K562 (cell line): ENCODE data around the gene OR2AG1. TPM values are rescaled to one million over a fixed set of nuclear protein-coding genes. Genes with fewer than 3 reads are reported as not detected.

Experiments used
- ATAC-seq: fragments of 200-7000 bp; cut with Tn5 transposase; 3 replicates; pipeline ENCODE4 v1.9.1; 2020; ENCODE audit warnings: moderate library complexity
- BruUV-seq: library from RNA; stranded (reverse); fragments of 400-500 nt; replicated peaks from 2 replicates; lab custom pipeline; 2021; lab: Mats Ljungman, UMichigan
- CTCF ChIA-PET: fragments of 300-600 bp; formaldehyde crosslinking; extraction: SDS; loops from one replicate; lab custom pipeline; 2021; ENCODE audit warnings: low intra/inter-chr PET ratio; lab: Yijun Ruan, JAX
- POLR2A ChIA-PET: fragments of 300-600, 350-650 bp; sonication (Branson Sonifier 250); formaldehyde crosslinking; extraction: SDS; loops from one replicate; lab custom pipeline; 2021; ENCODE audit warnings: antibody characterized with exemption, inconsistent platforms; lab: Yijun Ruan, JAX
- DNase-seq, 4 experiments: peaks; one replicate each; pipeline versions ENCODE4 v3.0.0 to v3.0.0-alpha.2; 2011 to 2018; ENCODE audit warnings: low spot score in 3 of 4, mixed read lengths in 3 of 4; ENCODE audit errors: extremely low read depth in 1 of 4
- FAIRE-seq: peaks from 2 replicates; lab custom pipeline; 2011; peaks lifted over from hg19 to GRCh38; lab: Jason Lieb, UNC
- H2AFZ ChIP-seq: 2 replicates; pipeline ENCODE4 v1.6.0; 2011; ENCODE audit warnings: low read depth, low read length, control low read depth, inconsistent platforms
- H3K27ac ChIP-seq: fragments of 200-600 bp; 3 replicates; pipeline ENCODE4 v1.8.0; 2011; ENCODE audit warnings: low read depth, mild to moderate bottlenecking, control low read depth, inconsistent platforms, low read length, moderate library complexity, mixed read lengths; ENCODE audit errors: extremely low read depth
- H3K27me3 ChIP-seq, 2 experiments: fragments of 300-600 bp in 1 of 2; 2 replicates in 1 of 2; 3 replicates in 1 of 2; pipeline versions ENCODE4 v1.6.0 to v1.8.0; 2011; ENCODE audit warnings: inconsistent platforms in 2 of 2, low read length in 2 of 2, mild to moderate bottlenecking in 1 of 2, mixed read lengths in 1 of 2, moderate library complexity in 1 of 2; ENCODE audit not compliant: control insufficient read depth in 2 of 2, insufficient read depth in 2 of 2
- H3K36me3 ChIP-seq: fragments of 300-600 bp; 3 replicates; pipeline ENCODE4 v1.8.0; 2011; ENCODE audit warnings: mild to moderate bottlenecking, low read length, inconsistent platforms; ENCODE audit not compliant: control insufficient read depth, insufficient read depth
- H3K4me1 ChIP-seq, 2 experiments: fragments of 200-600 bp in 1 of 2; replicated peaks in 1 of 2; 2 replicates in 1 of 2; 3 replicates in 1 of 2; pipeline versions ENCODE4 v1.5.1 to v1.8.0; 2011; ENCODE audit warnings: inconsistent platforms in 2 of 2, low read length in 2 of 2, mild to moderate bottlenecking in 1 of 2, mixed read lengths in 1 of 2, moderate library complexity in 1 of 2; ENCODE audit not compliant: control insufficient read depth in 2 of 2, insufficient read depth in 2 of 2
- H3K4me2 ChIP-seq: 2 replicates; pipeline ENCODE4 v1.6.1; 2011; ENCODE audit warnings: low read length, control low read depth, inconsistent platforms, mixed read lengths; ENCODE audit not compliant: insufficient read depth
- H3K4me3 ChIP-seq: fragments of 200-600 bp; sonication (generic), shearing (Covaris generic); 2 replicates; pipeline ENCODE4 v1.5.1; 2016; ENCODE audit warnings: control low read depth, inconsistent platforms
- H3K79me2 ChIP-seq: fragments of 200-600 bp; 3 replicates; pipeline ENCODE4 v1.8.0; 2011; ENCODE audit warnings: low read length, inconsistent platforms; ENCODE audit not compliant: control insufficient read depth, insufficient read depth
- H3K9ac ChIP-seq, 2 experiments: 2 replicates each; pipeline versions ENCODE4 v1.6.0 to v1.6.1; 2011; ENCODE audit warnings: low read depth in 2 of 2, low read length in 2 of 2, control low read depth in 1 of 2, inconsistent platforms in 1 of 2, mild to moderate bottlenecking in 1 of 2, mixed read lengths in 1 of 2; ENCODE audit not compliant: insufficient read depth in 1 of 2
- H3K9me1 ChIP-seq: one replicate; pipeline ENCODE4 v1.6.0; 2011; ENCODE audit warnings: inconsistent platforms, mild to moderate bottlenecking, low read length, moderate library complexity; ENCODE audit not compliant: control insufficient read depth, insufficient read depth
- H3K9me3 ChIP-seq: replicated peaks from 2 replicates; pipeline ENCODE4 v1.5.1; 2011; ENCODE audit warnings: low read depth, low read length, inconsistent platforms; ENCODE audit not compliant: control insufficient read depth, insufficient read depth
- H4K20me1 ChIP-seq: replicated peaks from 2 replicates; pipeline ENCODE4 v1.6.1; 2011; ENCODE audit warnings: low read length, inconsistent platforms, mixed read lengths; ENCODE audit not compliant: control insufficient read depth, insufficient read depth
- BCOR ChIP-seq: fragments of 450-650 bp; IDR thresholded peaks from 2 replicates; pipeline ENCODE4 v1.6.1; 2016
- GTF2E2 ChIP-seq: fragments of 200-800 bp; sonication (Bioruptor generic); IDR thresholded peaks from 2 replicates; pipeline ENCODE4 v1.6.1; 2016; ENCODE audit warnings: missing genetic modification characterization, missing compliant biosample characterization
- RBBP5 ChIP-seq: fragments of 200-600 bp; sonication (generic); IDR thresholded peaks from 2 replicates; pipeline ENCODE4 v1.6.1; 2012; ENCODE audit warnings: borderline replicate concordance, mild to moderate bottlenecking, low read length, control low read depth, inconsistent platforms; ENCODE audit not compliant: insufficient read depth, poor library complexity, severe bottlenecking
- TAF1 ChIP-seq: IDR thresholded peaks from 2 replicates; pipeline ENCODE4 v1.6.1; 2011; ENCODE audit warnings: mild to moderate bottlenecking, low read length, moderate library complexity; ENCODE audit not compliant: insufficient read depth, control insufficient read depth, severe bottlenecking; ENCODE audit errors: extremely low read depth
- TFAM ChIP-seq: fragments of 250-450 bp; sonication (Bioruptor Pico); conservative IDR thresholded peaks from 2 replicates; pipeline ENCODE4 v1.5.0; 2021; ENCODE audit warnings: mild to moderate bottlenecking, moderate library complexity
- XRCC4 ChIP-seq: IDR thresholded peaks from one replicate; pipeline ENCODE4 v1.6.1; 2011; ENCODE audit not compliant: insufficient read depth, insufficient read length; ENCODE audit errors: extremely low read depth
- ZBTB8A ChIP-seq: fragments of 450-650 bp; IDR thresholded peaks from 2 replicates; pipeline ENCODE4 v1.6.1; 2018; ENCODE audit warnings: mild to moderate bottlenecking, moderate library complexity; ENCODE audit not compliant: partially characterized antibody
- WGBS: fragments of 100-300 bp; shearing (Covaris generic); methylation state at CpG from one replicate; pipeline ENCODE4 v1.1.6; 2016; ENCODE audit warnings: low coverage, mixed read lengths; ENCODE audit not compliant: insufficient coverage; ENCODE audit errors: missing lambda C conversion rate; 5-methylcytosine and 5-hydroxymethylcytosine counted together
- in situ Hi-C: fragments of 300-500 bp; cut with MboI; formaldehyde crosslinking; loops from 4 replicates; pipeline ENCODE4 v1.15.0; 2018; ENCODE audit warnings: inconsistent platforms, mixed read lengths
- intact Hi-C: fragments of 100-400 bp; cut with micrococcal nuclease; formaldehyde crosslinking; loops from 2 replicates; pipeline ENCODE4 v1.14.2; 2022
- polyA plus RNA-seq, 8 experiments: library from polyadenylated mRNA; depleted of rRNA in 4 of 8; stranded (reverse) in 5 of 8; unstranded in 3 of 8; fragments of >200 nt; fragmentation: Nextera tagmentation in 2 of 8; fragmentation: Illumina TruSeq in 1 of 8; extraction: Ambion mirVana in 2 of 8; extraction: Trizol in 1 of 8; gene quantifications; 2 replicates each; pipeline versions ENCODE4 v1.2.1 to v1.2.3, GENCODE V29; 2011 to 2014; ENCODE audit warnings: inconsistent platforms in 1 of 8, missing spikeins in 1 of 8
- total RNA-seq, 7 experiments: library from RNA; depleted of rRNA in 6 of 7; stranded (reverse); fragments of >200 nt in 6 of 7; fragmentation: Illumina TruSeq in 2 of 7; extraction: Trizol in 2 of 7; gene quantifications; 2 replicates each; pipeline versions ENCODE4 v1.2.1 to v1.2.3, GENCODE V29; 2011 to 2021; ENCODE audit warnings: low replicate concordance in 1 of 7
- TF ChIP-seq, protein P1 (sequence below), 2 experiments: fragments of 450-650 bp; formaldehyde crosslinking in 1 of 2; IDR thresholded peaks; 2 replicates each; pipeline versions ENCODE4 v1.4.0 to v1.6.1; 2014 to 2020; ENCODE audit warnings: mild to moderate bottlenecking in 2 of 2, borderline replicate concordance in 1 of 2, low read depth in 1 of 2
- TF ChIP-seq, protein P2 (sequence below): sonication (generic); formaldehyde crosslinking; IDR thresholded peaks from 2 replicates; pipeline ENCODE4 v1.8.0; 2022; ENCODE audit warnings: mild to moderate bottlenecking, missing genetic modification reagents
- TF ChIP-seq, protein P3 (sequence below): fragments of 250-450 bp; sonication (Bioruptor Pico); IDR thresholded peaks from 2 replicates; pipeline ENCODE4 v1.8.0; 2022; ENCODE audit warnings: inconsistent platforms, mild to moderate bottlenecking, moderate library complexity, borderline replicate concordance

The OR2AG1 gene
- total and polyA plus RNA-seq, 9 of the 15 experiments (the other 6 are each of a cell fraction or from before 2014, with no cell fraction given) = 0.05 to 0.11 (median 0.07) TPM; not detected in 5

DNA sequence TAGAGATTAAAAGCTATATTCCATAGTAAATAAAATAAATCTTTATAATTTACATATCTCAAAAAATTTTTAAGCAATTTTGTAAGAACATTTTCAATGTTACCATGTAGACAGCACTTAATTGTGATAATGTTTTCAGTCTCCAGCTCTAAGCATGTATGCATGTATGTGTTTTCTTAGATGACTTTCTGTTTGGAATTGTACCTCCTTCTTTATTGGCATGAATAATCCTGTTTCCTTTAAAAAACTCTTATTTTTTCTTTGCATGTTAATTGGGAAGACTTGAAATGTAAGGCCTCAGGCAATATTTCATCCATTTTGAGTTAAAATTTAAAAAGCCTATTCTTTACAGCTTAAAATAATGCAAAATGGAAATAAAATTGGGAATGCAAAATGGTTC, 2.0 kb upstream of the OR2AG1 start (continued):
- TF ChIP-seq, protein P1, sequence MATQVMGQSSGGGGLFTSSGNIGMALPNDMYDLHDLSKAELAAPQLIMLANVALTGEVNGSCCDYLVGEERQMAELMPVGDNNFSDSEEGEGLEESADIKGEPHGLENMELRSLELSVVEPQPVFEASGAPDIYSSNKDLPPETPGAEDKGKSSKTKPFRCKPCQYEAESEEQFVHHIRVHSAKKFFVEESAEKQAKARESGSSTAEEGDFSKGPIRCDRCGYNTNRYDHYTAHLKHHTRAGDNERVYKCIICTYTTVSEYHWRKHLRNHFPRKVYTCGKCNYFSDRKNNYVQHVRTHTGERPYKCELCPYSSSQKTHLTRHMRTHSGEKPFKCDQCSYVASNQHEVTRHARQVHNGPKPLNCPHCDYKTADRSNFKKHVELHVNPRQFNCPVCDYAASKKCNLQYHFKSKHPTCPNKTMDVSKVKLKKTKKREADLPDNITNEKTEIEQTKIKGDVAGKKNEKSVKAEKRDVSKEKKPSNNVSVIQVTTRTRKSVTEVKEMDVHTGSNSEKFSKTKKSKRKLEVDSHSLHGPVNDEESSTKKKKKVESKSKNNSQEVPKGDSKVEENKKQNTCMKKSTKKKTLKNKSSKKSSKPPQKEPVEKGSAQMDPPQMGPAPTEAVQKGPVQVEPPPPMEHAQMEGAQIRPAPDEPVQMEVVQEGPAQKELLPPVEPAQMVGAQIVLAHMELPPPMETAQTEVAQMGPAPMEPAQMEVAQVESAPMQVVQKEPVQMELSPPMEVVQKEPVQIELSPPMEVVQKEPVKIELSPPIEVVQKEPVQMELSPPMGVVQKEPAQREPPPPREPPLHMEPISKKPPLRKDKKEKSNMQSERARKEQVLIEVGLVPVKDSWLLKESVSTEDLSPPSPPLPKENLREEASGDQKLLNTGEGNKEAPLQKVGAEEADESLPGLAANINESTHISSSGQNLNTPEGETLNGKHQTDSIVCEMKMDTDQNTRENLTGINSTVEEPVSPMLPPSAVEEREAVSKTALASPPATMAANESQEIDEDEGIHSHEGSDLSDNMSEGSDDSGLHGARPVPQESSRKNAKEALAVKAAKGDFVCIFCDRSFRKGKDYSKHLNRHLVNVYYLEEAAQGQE (IDR thresholded peaks at IDR 0.05; ENCODE audit: borderline replicate concordance) = no peak
- TF ChIP-seq, protein P1 (CRISPR knock-in tag; IDR thresholded peaks at IDR 0.05; ENCODE audit: low read depth) = no peak
- no peak for TF ChIP-seq BCOR

DNA sequence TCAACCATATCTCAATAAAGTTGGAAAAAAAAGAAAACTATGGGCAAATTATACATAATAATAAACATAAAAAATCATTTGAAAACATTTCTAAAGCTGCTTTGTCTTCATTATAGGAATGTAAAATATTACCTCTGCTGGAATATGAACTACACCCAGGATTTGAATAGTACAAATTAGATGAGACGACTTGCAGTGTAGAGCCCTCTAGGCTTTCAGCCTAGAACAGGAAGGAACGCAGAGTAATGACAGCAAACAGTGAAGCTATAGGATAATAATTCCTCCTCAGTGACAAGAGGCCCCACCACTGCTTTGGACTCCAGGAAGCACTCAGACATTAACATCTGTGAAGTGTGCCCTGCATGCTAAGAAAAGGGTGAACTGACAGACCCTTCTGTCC, 7.7 kb downstream of the OR2AG1 start:
- FAIRE-seq (no peak), ATAC-seq (no peak), DNase-seq (no peak)
- ChIA-PET CTCF (no interaction called here), POLR2A (interaction anchor here (0.7 kb wide), 1 partner anchor 265 kb away, joined by 3 read pairs; no protein-coding TSS in a partner anchor)
- no peaks in the 10 kb centered on the region for H3K4me1 ChIP-seq
- no TSS peak for BruUV-seq
- no peak overlapping the region for H3K9ac ChIP-seq
- H3K9me1 ChIP-seq = no peaks in the 10 kb centered on the region
- H3K79me2 ChIP-seq = no peaks in the 10 kb centered on the region
- H3K9me3 ChIP-seq = no peaks in the 10 kb centered on the region
- no peak overlapping the region for H3K4me3 ChIP-seq
- no peak overlapping the region for H2AFZ ChIP-seq
- intact Hi-C loops (no loop called here), in situ Hi-C loops (no loop called here)
- no peaks in the 10 kb centered on the region for H4K20me1 ChIP-seq
- no peaks in the 10 kb centered on the region; a peak in 2 of 5 replicates for H3K27me3 ChIP-seq
- H3K36me3 ChIP-seq = no peaks in the 10 kb centered on the region
- H3K4me2 ChIP-seq = no peak overlapping the region
- H3K27ac ChIP-seq = no peak overlapping the region
- 16% methylated on average over 2 of the region's 2 CpGs for WGBS
- no peak for TF ChIP-seq XRCC4
- TF ChIP-seq ZBTB8A = no peak
- TF ChIP-seq GTF2E2 (tag) = no peak
- TF ChIP-seq, protein P2, sequence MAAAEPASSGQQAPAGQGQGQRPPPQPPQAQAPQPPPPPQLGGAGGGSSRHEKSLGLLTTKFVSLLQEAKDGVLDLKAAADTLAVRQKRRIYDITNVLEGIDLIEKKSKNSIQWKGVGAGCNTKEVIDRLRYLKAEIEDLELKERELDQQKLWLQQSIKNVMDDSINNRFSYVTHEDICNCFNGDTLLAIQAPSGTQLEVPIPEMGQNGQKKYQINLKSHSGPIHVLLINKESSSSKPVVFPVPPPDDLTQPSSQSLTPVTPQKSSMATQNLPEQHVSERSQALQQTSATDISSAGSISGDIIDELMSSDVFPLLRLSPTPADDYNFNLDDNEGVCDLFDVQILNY = no peak
- no peak for TF ChIP-seq RBBP5
- TF ChIP-seq TFAM (CRISPR knock-in tag) = no peak
- TF ChIP-seq, protein P3, sequence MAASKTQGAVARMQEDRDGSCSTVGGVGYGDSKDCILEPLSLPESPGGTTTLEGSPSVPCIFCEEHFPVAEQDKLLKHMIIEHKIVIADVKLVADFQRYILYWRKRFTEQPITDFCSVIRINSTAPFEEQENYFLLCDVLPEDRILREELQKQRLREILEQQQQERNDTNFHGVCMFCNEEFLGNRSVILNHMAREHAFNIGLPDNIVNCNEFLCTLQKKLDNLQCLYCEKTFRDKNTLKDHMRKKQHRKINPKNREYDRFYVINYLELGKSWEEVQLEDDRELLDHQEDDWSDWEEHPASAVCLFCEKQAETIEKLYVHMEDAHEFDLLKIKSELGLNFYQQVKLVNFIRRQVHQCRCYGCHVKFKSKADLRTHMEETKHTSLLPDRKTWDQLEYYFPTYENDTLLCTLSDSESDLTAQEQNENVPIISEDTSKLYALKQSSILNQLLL = no peak
- no peak for TF ChIP-seq TAF1
